Uterus (tissue), 2 donors: ENCODE measurements around the gene MED27.

ENCODE experiments used
- POLR2A ChIP-seq, 2 donors: fragments of 450-650 bp; IDR thresholded peaks; one replicate each; pipeline ENCODE4 v1.6.1; 2016; ENCODE audit warnings: antibody characterized with exemption in 2 of 2, mild to moderate bottlenecking in 1 of 2, moderate library complexity in 1 of 2
- TF ChIP-seq, protein P1 (sequence below), 4 experiments: fragments of 200-600 bp in 2 of 4; fragments of 450-650 bp in 2 of 4; sonication (generic) in 2 of 4; IDR thresholded peaks; one replicate each; pipeline ENCODE4 v1.5.1; 2016 to 2019; ENCODE audit warnings: antibody characterized with exemption in 4 of 4, mild to moderate bottlenecking in 2 of 4, moderate library complexity in 1 of 4

DNA sequence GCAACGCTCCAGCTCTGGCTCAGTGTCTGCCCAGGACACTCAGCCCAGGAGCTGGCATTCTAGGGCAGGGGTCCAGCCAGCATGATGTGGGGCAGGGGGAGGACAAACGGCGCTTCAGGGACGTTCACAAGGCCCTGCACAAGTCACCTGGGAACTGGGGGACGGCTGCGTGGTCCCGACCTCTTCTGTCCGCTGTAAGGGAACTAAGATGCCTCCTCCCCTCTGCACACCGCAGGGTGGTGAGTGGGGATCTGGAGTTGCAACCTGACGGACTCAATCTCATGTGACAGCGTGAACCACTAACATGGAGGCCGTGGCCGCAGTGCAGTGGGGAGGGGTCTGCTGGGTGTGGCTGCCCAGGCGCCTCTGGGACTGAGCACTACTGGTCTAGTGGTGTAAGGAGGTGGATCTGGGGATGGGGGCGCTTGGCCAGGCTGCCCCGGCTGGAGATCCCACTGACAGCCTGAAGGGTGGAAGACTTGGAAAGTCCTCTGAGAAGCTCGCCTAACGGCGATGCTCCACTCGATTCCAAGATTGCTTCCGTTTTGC is 251.8 kb downstream of the MED27 start:
- TF ChIP-seq POLR2A (IDR thresholded peaks at IDR 0.05), result no peak
- TF ChIP-seq, protein P1, sequence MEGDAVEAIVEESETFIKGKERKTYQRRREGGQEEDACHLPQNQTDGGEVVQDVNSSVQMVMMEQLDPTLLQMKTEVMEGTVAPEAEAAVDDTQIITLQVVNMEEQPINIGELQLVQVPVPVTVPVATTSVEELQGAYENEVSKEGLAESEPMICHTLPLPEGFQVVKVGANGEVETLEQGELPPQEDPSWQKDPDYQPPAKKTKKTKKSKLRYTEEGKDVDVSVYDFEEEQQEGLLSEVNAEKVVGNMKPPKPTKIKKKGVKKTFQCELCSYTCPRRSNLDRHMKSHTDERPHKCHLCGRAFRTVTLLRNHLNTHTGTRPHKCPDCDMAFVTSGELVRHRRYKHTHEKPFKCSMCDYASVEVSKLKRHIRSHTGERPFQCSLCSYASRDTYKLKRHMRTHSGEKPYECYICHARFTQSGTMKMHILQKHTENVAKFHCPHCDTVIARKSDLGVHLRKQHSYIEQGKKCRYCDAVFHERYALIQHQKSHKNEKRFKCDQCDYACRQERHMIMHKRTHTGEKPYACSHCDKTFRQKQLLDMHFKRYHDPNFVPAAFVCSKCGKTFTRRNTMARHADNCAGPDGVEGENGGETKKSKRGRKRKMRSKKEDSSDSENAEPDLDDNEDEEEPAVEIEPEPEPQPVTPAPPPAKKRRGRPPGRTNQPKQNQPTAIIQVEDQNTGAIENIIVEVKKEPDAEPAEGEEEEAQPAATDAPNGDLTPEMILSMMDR (IDR thresholded peaks at IDR 0.05), result no peak
